ENCODE data around the gene OR2T6.

The OR2T6 gene

DNA sequence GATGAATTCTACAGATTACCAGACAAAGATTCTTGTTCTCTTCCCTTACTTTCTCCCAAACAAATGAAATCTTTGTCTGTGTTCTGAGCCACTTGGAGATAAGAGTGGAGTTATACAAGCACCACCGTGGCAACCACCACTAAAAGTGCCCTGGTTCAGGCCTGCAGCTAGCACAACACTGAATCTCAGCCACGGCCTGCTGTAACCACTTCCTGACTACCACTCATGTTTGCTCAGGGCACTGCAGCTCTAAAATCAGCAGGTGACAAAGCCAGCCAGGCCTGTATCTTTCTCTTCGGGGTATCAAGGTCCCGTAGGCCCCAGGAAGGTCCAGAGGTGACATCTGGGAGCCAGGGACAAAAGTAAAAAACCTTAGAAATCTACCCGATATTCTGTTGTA, 3.2 kb upstream of the OR2T6 start:
- Histone ChIP-seq H3K27ac (ENCODE audit: low read length) (no peak overlapping the region), H3K27me3 (replicated peaks; ENCODE audit: insufficient read depth, low read length) (no peaks in the 10 kb centered on the region), H3F3A (ENCODE audit: insufficient read depth, low read length) (no peaks in the 10 kb centered on the region), H2AFZ (ENCODE audit: low read length) (no peak overlapping the region), H3K4me3 (ENCODE audit: low read length) (no peak overlapping the region), H3K9ac (ENCODE audit: low read length) (no peak overlapping the region), H3K79me2 (ENCODE audit: low read length) (no peaks in the 10 kb centered on the region), H4K20me1 (ENCODE audit: insufficient read depth, low read length) (no peaks in the 10 kb centered on the region), H3K9me3 (replicated peaks; ENCODE audit: insufficient read depth, low read length) (no peaks in the 10 kb centered on the region), H3K4me1 (ENCODE audit: low read length) (no peaks in the 10 kb centered on the region), H3K9me2 (replicated peaks; ENCODE audit: insufficient read depth, low read length) (no peaks in the 10 kb centered on the region), H3K4me2 (ENCODE audit: low read depth, low read length) (no peak overlapping the region), H3K36me3 (replicated peaks; ENCODE audit: insufficient read depth, low read length) (no peaks in the 10 kb centered on the region)
- no peak for TF ChIP-seq EZH2phosphoT487 (IDR thresholded peaks at IDR 0.05; ENCODE audit: low read length)
- TF ChIP-seq, protein P1, sequence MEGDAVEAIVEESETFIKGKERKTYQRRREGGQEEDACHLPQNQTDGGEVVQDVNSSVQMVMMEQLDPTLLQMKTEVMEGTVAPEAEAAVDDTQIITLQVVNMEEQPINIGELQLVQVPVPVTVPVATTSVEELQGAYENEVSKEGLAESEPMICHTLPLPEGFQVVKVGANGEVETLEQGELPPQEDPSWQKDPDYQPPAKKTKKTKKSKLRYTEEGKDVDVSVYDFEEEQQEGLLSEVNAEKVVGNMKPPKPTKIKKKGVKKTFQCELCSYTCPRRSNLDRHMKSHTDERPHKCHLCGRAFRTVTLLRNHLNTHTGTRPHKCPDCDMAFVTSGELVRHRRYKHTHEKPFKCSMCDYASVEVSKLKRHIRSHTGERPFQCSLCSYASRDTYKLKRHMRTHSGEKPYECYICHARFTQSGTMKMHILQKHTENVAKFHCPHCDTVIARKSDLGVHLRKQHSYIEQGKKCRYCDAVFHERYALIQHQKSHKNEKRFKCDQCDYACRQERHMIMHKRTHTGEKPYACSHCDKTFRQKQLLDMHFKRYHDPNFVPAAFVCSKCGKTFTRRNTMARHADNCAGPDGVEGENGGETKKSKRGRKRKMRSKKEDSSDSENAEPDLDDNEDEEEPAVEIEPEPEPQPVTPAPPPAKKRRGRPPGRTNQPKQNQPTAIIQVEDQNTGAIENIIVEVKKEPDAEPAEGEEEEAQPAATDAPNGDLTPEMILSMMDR (IDR thresholded peaks at IDR 0.05; ENCODE audit: low read length), result no peak
- no peak for TF ChIP-seq EZH2 (optimal IDR thresholded peaks at IDR 0.05; ENCODE audit: low read depth, low read length)
- peak; percentile 64 for DNase-seq

DNA sequence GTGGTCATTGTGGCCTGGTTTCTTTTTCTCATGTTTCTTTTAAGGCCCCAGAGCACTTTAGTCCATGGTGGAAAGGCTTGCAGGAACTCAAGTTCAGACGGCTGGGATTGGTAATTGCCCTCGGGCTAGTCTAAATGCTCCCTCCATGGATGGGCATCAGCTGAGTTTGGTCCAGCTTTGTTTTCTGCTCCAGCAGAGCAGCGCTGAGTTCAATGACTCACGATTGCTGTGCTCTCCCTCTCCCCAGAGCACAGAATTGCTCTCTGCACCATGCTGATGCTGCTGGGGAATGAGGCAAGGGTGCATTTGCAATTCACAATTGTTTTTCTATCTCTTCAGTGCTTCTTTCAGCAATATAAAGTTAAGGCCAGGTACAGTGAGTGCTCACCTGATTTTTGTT, 1.8 kb upstream of the OR2T6 start:
- no peak overlapping the region for H2AFZ ChIP-seq (ENCODE audit: low read length)
- no peaks in the 10 kb centered on the region for H3K36me3 ChIP-seq (replicated peaks; ENCODE audit: insufficient read depth, low read length)
- H3K9me2 ChIP-seq (replicated peaks; ENCODE audit: insufficient read depth, low read length), result no peaks in the 10 kb centered on the region
- H3F3A ChIP-seq (ENCODE audit: insufficient read depth, low read length), result no peaks in the 10 kb centered on the region
- H3K27me3 ChIP-seq (replicated peaks; ENCODE audit: insufficient read depth, low read length), result no peaks in the 10 kb centered on the region
- no peaks in the 10 kb centered on the region for H3K9me3 ChIP-seq (replicated peaks; ENCODE audit: insufficient read depth, low read length)
- no peak overlapping the region for H3K4me3 ChIP-seq (ENCODE audit: low read length)
- no peaks in the 10 kb centered on the region for H4K20me1 ChIP-seq (ENCODE audit: insufficient read depth, low read length)
- H3K9ac ChIP-seq (ENCODE audit: low read length), result no peak overlapping the region
- no peak for TF ChIP-seq EZH2 (optimal IDR thresholded peaks at IDR 0.05; ENCODE audit: low read depth, low read length)
- no peak for TF ChIP-seq EZH2phosphoT487 (IDR thresholded peaks at IDR 0.05; ENCODE audit: low read length)
- TF ChIP-seq, protein P1 (IDR thresholded peaks at IDR 0.05; ENCODE audit: low read length), result no peak
- no peak overlapping the region for H3K4me2 ChIP-seq (ENCODE audit: low read depth, low read length)
- H3K27ac ChIP-seq (ENCODE audit: low read length), result no peak overlapping the region
- no peak for DNase-seq
- no peaks in the 10 kb centered on the region for H3K79me2 ChIP-seq (ENCODE audit: low read length)
- H3K4me1 ChIP-seq (ENCODE audit: low read length), result no peaks in the 10 kb centered on the region

DNA sequence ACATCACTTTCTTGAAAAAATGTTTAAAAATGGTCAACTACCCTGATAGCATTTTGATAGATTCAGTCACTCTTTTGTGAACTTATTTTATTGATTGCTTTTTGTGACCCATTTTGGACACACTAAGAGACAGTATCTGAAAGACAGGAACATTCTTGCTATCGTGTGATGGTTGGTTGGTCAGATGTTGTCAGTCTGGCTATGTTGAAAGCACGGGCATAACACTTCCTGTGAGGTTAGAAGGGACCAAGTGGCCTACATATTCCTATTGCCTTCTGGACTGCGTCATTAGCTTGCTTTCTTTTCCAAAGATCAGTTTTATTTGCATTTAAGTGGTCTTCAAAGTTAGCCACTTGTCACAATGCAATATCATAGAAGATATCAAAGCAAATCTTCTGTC, 1.4 kb downstream of the OR2T6 start:
- TF ChIP-seq EZH2 (optimal IDR thresholded peaks at IDR 0.05; ENCODE audit: low read depth, low read length), result no peak
- TF ChIP-seq EZH2phosphoT487 (IDR thresholded peaks at IDR 0.05; ENCODE audit: low read length), result no peak
- TF ChIP-seq, protein P1 (IDR thresholded peaks at IDR 0.05; ENCODE audit: low read length), result no peak
- H3K9me2 ChIP-seq (replicated peaks; ENCODE audit: insufficient read depth, low read length), result no peaks in the 10 kb centered on the region
- no peaks in the 10 kb centered on the region for H3K36me3 ChIP-seq (replicated peaks; ENCODE audit: insufficient read depth, low read length)
- H3K4me1 ChIP-seq (ENCODE audit: low read length), result no peaks in the 10 kb centered on the region
- H3K27ac ChIP-seq (ENCODE audit: low read length), result no peak overlapping the region
- H3K27me3 ChIP-seq (replicated peaks; ENCODE audit: insufficient read depth, low read length), result no peaks in the 10 kb centered on the region
- DNase-seq, result no peak
- H2AFZ ChIP-seq (ENCODE audit: low read length), result no peak overlapping the region
- H3K9me3 ChIP-seq (replicated peaks; ENCODE audit: insufficient read depth, low read length), result no peaks in the 10 kb centered on the region
- no peaks in the 10 kb centered on the region for H3F3A ChIP-seq (ENCODE audit: insufficient read depth, low read length)
- H3K4me2 ChIP-seq (ENCODE audit: low read depth, low read length), result no peak overlapping the region
- no peak overlapping the region for H3K4me3 ChIP-seq (ENCODE audit: low read length)
- no peaks in the 10 kb centered on the region for H4K20me1 ChIP-seq (ENCODE audit: insufficient read depth, low read length)
- H3K79me2 ChIP-seq (ENCODE audit: low read length), result no peaks in the 10 kb centered on the region
- H3K9ac ChIP-seq (ENCODE audit: low read length), result no peak overlapping the region

Data from MM.1S (cell line).